Lower lobe of right lung (tissue), 2 donors: ENCODE measurements around the gene SUPT6H. TPM values are rescaled to one million over a fixed set of nuclear protein-coding genes. Genes with fewer than 3 reads are reported as not detected.

Experiments
- ATAC-seq, 2 donors: fragments of 200-7000 bp; cut with Tn5 transposase; one replicate each; pipeline ENCODE4 v1.9.1; 2020 to 2022; ENCODE audit warnings: mild to moderate bottlenecking in 2 of 2, moderate library complexity in 2 of 2
- DNase-seq: peaks from one replicate; pipeline ENCODE4 v3.0.0-alpha.2; 2020
- H3K27ac ChIP-seq: fragments of 200-600 bp; one replicate; pipeline ENCODE4 v1.8.0; 2022
- H3K27me3 ChIP-seq: fragments of 200-600 bp; one replicate; pipeline ENCODE4 v1.8.0; 2022; ENCODE audit warnings: low read depth
- H3K36me3 ChIP-seq: fragments of 200-600 bp; one replicate; pipeline ENCODE4 v1.8.0; 2022; ENCODE audit warnings: mild to moderate bottlenecking
- H3K4me1 ChIP-seq: fragments of 200-600 bp; one replicate; pipeline ENCODE4 v1.8.0; 2022
- H3K4me3 ChIP-seq: fragments of 200-600 bp; one replicate; pipeline ENCODE4 v1.8.0; 2022; ENCODE audit warnings: mild to moderate bottlenecking
- H3K9me3 ChIP-seq: fragments of 200-600 bp; one replicate; pipeline ENCODE4 v1.8.0; 2022
- intact Hi-C: fragments of 100-400 bp; cut with DNase I; formaldehyde crosslinking; loops from one replicate; pipeline ENCODE4 v1.11.0; 2022
- total RNA-seq: library from RNA; stranded (reverse); fragmentation: NEBNext Ultra II Directional; extraction: Animal tissue kit (Norgen Biotek cat#: 25700); gene quantifications from one replicate; pipeline ENCODE4 v1.2.1, GENCODE V29; 2021
- TF ChIP-seq, protein P1 (sequence below): fragments of 200-600 bp; IDR thresholded peaks from one replicate; pipeline ENCODE4 v1.8.0; 2022; ENCODE audit warnings: antibody characterized with exemption, mild to moderate bottlenecking
- donor health status: DM: no; HTN: yes; CAD: no; lungs with severe emphysema.

Gene SUPT6H
- total RNA-seq, 1 donor from 2014 or later: 60.3 TPM

DNA sequence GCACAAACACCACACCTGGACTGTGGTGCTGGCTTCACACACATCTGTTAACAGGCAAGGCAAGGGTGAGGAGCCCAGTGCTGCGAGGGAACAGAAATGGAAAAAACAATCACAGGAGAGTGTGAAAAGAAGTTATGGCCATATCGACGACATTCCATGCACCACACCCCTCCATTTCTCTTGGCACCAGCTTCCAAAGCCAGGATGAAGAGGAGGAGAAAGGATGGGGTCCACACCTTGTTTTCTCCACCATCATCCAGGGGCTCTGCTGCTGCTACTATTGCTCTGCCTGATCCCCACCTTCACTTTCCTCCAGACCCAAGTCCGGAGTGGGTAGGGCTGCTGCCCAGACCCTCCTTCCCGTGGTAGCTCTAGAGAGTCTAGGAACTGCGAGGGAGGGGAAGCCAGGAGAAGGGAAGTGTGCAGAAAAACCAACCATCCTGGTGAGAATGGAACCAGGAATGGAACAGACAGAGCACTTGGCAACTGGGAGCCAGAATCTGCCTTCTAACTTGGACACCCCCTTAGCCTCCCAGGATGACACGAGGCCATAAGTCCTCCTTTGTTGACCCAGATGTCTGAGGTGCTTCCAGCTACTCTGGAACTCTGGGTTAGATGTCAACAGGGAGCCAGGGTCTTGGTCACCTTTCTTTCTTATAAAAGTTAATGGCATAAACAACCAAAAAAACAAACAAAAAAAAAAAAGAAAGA lies 50.9 kb downstream of the SUPT6H start:
- intact Hi-C loops: no loop called here
- Histone ChIP-seq H3K4me3 (no peak overlapping the region), H3K9me3 (no peaks in the 10 kb centered on the region), H3K27me3 (no peaks in the 10 kb centered on the region), H3K36me3 (peaks cover 24% of the 10 kb centered on the region), H3K27ac (no peak overlapping the region), H3K4me1 (peaks cover 28% of the 10 kb centered on the region)
- TF ChIP-seq, protein P1, sequence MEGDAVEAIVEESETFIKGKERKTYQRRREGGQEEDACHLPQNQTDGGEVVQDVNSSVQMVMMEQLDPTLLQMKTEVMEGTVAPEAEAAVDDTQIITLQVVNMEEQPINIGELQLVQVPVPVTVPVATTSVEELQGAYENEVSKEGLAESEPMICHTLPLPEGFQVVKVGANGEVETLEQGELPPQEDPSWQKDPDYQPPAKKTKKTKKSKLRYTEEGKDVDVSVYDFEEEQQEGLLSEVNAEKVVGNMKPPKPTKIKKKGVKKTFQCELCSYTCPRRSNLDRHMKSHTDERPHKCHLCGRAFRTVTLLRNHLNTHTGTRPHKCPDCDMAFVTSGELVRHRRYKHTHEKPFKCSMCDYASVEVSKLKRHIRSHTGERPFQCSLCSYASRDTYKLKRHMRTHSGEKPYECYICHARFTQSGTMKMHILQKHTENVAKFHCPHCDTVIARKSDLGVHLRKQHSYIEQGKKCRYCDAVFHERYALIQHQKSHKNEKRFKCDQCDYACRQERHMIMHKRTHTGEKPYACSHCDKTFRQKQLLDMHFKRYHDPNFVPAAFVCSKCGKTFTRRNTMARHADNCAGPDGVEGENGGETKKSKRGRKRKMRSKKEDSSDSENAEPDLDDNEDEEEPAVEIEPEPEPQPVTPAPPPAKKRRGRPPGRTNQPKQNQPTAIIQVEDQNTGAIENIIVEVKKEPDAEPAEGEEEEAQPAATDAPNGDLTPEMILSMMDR: no peak
- ATAC-seq: no peak
- DNase-seq: no peak

DNA sequence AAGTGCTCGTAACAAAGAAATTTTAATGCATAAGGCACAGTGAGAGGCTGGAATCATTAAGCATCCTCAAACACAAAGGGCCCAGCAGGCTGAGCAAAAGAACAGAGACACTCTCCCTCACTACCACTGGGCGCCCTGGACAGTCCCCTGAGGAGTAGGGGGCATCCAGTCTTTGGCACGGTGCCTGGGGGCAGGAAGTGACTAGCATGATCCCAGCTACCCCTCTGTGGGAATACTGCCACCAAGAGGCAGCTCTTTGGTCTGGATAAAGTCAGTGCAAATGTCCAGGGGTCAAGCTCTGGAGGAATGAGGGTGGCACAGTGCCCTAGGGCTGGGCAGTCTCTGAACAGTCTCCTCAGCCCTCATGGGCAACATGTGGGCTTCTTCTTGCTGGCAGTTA lies 52.3 kb downstream of the SUPT6H start:
- intact Hi-C loops: no loop called here
- H3K27me3 ChIP-seq: no peaks in the 10 kb centered on the region
- peaks cover 41% of the 10 kb centered on the region for H3K4me1 ChIP-seq
- DNase-seq (no peak), ATAC-seq (no peak)
- peaks cover 24% of the 10 kb centered on the region for H3K36me3 ChIP-seq
- H3K4me3 ChIP-seq: no peak overlapping the region
- TF ChIP-seq, protein P1: no peak
- H3K9me3 ChIP-seq: no peaks in the 10 kb centered on the region
- H3K27ac ChIP-seq: no peak overlapping the region

DNA sequence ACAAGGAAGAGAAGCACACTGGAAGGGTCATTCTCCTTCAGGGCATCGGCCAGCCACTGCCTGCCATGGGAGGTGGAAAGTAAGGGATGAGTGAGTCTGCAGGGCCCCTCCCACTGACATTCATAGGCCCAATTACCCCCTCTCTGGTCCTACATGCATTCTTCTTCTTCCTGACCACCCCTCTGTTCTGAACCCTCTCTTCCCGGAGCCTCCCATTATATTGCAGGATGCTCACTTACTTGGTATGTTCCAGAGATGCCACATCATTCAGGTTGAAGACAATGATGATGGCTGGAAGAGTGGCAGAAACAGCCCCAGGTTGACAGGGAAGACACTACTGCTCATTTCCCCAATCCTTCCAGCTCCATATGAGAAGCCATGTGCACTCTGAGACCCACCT lies 53.2 kb downstream of the SUPT6H start:
- TF ChIP-seq, protein P1: no peak
- no peaks in the 10 kb centered on the region for H3K27me3 ChIP-seq
- H3K9me3 ChIP-seq: no peaks in the 10 kb centered on the region
- DNase-seq (no peak), ATAC-seq (no peak)
- H3K27ac ChIP-seq: no peak overlapping the region
- H3K4me3 ChIP-seq: no peak overlapping the region
- intact Hi-C loops: no loop called here
- peaks cover 24% of the 10 kb centered on the region for H3K36me3 ChIP-seq
- peaks cover 42% of the 10 kb centered on the region for H3K4me1 ChIP-seq

DNA sequence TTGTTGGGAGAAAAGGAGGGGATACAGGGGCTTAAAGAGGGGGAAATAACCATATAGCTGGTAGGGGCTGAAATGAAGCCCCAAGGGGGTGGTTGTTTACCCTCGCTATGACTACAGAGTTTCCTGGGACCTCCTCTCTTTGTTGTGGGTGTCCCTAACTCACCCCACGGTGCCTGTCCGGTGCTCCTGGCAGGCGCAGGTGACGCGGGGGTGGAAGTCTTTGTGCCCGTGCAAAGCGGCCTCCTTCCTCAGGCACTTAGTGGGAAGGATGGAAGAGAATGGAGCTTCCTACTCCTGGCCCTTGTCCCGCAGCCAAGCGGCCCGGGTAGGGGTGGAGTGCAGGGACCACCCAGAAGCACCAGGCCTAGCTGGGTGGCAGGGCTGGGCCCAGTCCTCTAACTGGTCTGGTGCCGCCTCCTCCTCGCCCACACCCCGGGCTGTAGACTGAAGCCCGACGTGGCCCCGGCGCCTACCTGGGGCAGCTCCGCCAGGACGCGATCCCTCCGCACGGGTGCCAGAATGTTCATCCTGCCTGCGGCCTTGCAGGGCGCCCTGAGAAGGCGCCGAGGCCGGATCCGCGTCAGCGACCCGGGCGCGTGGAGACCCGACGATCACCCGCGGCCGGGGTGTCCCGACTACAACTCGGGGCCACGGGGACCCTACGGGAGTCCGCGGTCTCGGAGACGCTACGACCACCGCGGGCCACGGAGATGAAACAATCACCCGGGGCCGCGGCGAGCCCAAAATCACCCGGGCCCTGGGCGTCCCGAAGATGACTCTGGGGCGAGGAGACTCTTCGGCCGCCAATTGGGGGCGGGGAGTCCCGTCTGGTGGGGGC lies 55.0 kb downstream of the SUPT6H start:
- peaks cover 54% of the 10 kb centered on the region for H3K4me1 ChIP-seq
- intact Hi-C loops: no loop called here
- ATAC-seq (peak; percentile 1 to 3), DNase-seq (peak; percentile 67)
- H3K4me3 ChIP-seq: peak overlapping the region; percentile 72
- no peaks in the 10 kb centered on the region for H3K27me3 ChIP-seq
- H3K36me3 ChIP-seq: peaks cover 34% of the 10 kb centered on the region
- no peaks in the 10 kb centered on the region for H3K9me3 ChIP-seq
- TF ChIP-seq, protein P1: no peak
- H3K27ac ChIP-seq: peak overlapping the region; percentile 90

DNA sequence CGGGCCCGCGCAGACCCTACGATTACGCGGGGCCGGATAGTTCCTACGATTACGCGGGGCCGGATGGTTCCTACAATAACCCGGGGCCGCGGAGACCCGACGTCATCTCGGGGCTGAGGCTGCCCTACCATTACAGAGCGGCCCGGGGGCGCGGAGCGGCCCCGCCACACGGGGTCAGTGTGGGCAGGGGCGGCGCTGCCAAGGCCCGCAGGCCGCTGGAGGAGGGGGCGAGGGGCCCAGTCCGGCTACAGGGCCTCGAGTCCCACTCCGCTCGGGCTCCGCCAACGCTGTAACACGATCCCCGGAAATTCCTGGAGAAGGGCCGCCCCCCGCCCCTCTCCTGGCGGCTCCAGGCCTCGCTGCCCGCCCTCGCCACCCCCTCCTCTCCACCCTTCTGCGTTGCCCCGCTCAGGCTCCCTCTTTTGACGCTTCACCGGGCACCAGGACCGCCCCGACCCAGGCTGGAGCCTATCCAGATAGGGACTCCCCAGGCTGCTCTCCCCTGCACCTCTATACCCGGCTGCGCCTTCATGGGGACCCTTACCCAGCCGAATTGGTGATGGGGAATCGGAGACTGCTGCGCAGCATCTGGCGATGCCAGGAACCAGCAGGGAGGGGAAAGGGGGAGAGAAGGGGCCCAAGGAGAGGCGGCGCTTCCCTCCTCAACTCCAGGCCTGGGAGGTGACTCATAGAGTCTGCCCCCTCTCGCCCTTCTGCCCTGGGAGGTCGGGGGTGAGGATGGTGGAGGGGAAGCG lies 55.8 kb downstream of the SUPT6H start, which contains the start of gene RAB34:
Gene RAB34, minus strand, starts transcription at position 291 of the 755 bp plus-strand sequence. CDS start 602 bp downstream, outside the sequence.
- intact Hi-C loops: no loop called here
- peak within 1 kb of the TSS; percentile 72 for H3K4me3 ChIP-seq
- DNase-seq (peak; percentile 86), ATAC-seq (peak; percentile 61 to 75)
- H3K27ac ChIP-seq: peak within 1 kb of the TSS; percentile 90
- TF ChIP-seq, protein P1: peak; percentile 25
- no peaks in the 10 kb centered on the region for H3K9me3 ChIP-seq
- peaks cover 55% of the 10 kb centered on the region for H3K4me1 ChIP-seq
- H3K36me3 ChIP-seq: peaks cover 42% of the 10 kb centered on the region
- H3K27me3 ChIP-seq: no peaks in the 10 kb centered on the region
